DMS53 (cell line): ENCODE measurements around the gene ADH6.
A peak's percentile ranks its signal among the peaks of the same experiment; 100 is the strongest.
"Not testable (repeated sequence)": the region's sequence is repeated elsewhere in the genome, so short reads cannot be mapped to it uniquely, and the experiment has no call there.

Source experiments
- DNase-seq: peaks from one replicate; lab custom pipeline; 2025; lab: John Stamatoyannopoulos, UW

Gene ADH6

GRCh38 chr4:99219072-99219471 is at the start of gene ADH6:
ADH6 (minus strand) TSS chr4:99219246; CDS start chr4:99219152, 94 bp downstream.
- peak; percentile 58 for DNase-seq

GRCh38 chr4:99264927-99265326 is 45.9 kb upstream of the ADH6 start:
- no peak for DNase-seq

- no peak for DNase-seq
Observed at GRCh38 chr4:99252746-99253145, 33.7 kb upstream of the ADH6 start.

- DNase-seq, result no peak
Observed at GRCh38 chr4:99248714-99249113, 29.7 kb upstream of the ADH6 start.

GRCh38 chr4:99235955-99236354 is 16.9 kb upstream of the ADH6 start:
- DNase-seq, result peak; percentile 36

GRCh38 chr4:99234331-99235010 is 15.4 kb upstream of the ADH6 start:
- no peak for DNase-seq

GRCh38 chr4:99233397-99233796 is 14.4 kb upstream of the ADH6 start:
- DNase-seq, result not testable (repeated sequence)

GRCh38 chr4:99228706-99229105 is 9.7 kb upstream of the ADH6 start:
- DNase-seq, result not testable (repeated sequence)

- not testable (repeated sequence) for DNase-seq
Observed at GRCh38 chr4:99227646-99228045, 8.6 kb upstream of the ADH6 start.

- no peak for DNase-seq
Observed at GRCh38 chr4:99221980-99222379, 2.9 kb upstream of the ADH6 start.

GRCh38 chr4:99219479-99219878 is 433 bp upstream of the ADH6 start:
- peak; percentile 2 for DNase-seq

- DNase-seq, result no peak
Observed at GRCh38 chr4:99215521-99215920, 3.5 kb downstream of the ADH6 start.

GRCh38 chr4:99210789-99211188 is 8.3 kb downstream of the ADH6 start:
- no peak for DNase-seq

GRCh38 chr4:99209671-99210070 is 9.4 kb downstream of the ADH6 start:
- no peak for DNase-seq

GRCh38 chr4:99208719-99209075 is 10.3 kb downstream of the ADH6 start:
- DNase-seq, result no peak

- no peak for DNase-seq
Observed at GRCh38 chr4:99207911-99208718, 10.9 kb downstream of the ADH6 start.

GRCh38 chr4:99207069-99207743 is 11.8 kb downstream of the ADH6 start:
- DNase-seq, result no peak

- DNase-seq, result peak; percentile 3
Observed at GRCh38 chr4:99205153-99205979, 13.7 kb downstream of the ADH6 start.

- DNase-seq, result no peak
Observed at GRCh38 chr4:99202536-99202935, 16.5 kb downstream of the ADH6 start.

GRCh38 chr4:99202094-99202493 is 17.0 kb downstream of the ADH6 start:
- DNase-seq, result no peak

GRCh38 chr4:99201690-99202089 is 17.4 kb downstream of the ADH6 start:
- peak; percentile 8 for DNase-seq

- no peak for DNase-seq
Observed at GRCh38 chr4:99200138-99200537, 18.9 kb downstream of the ADH6 start.
